A673 (cell line): Measurements from ENCODE around the gene SSTR4. TPM values are rescaled to one million over a fixed set of nuclear protein-coding genes. Genes with fewer than 3 reads are reported as not detected.

ENCODE experiments used
- BruUV-seq: library from RNA; stranded (reverse); fragments of 400-500 nt; replicated peaks from 2 replicates; lab custom pipeline; 2021; lab: Mats Ljungman, UMichigan
- CTCF ChIA-PET: fragments of 300-600 bp; sonication (Branson Sonifier 250); formaldehyde crosslinking; loops from one replicate; lab custom pipeline; 2022; ENCODE audit warnings: antibody characterized with exemption; lab: Charles Lee
- POLR2A ChIA-PET: fragments of 300-600 bp; sonication (Branson Sonifier 250); formaldehyde crosslinking; loops from one replicate; lab custom pipeline; 2022; ENCODE audit warnings: antibody characterized with exemption; ENCODE audit not compliant: low non-redundant PET; lab: Charles Lee
- DNase-seq: peaks from one replicate; pipeline ENCODE4 v3.0.0-alpha.2; 2015; ENCODE audit warnings: low spot score
- H3K27ac ChIP-seq: fragments of 200-600 bp; sonication (generic); 2 replicates; pipeline ENCODE4 v1.5.1; 2016; ENCODE audit warnings: mixed run types, low read depth, mild to moderate bottlenecking, mixed read lengths, antibody characterized with exemption, low read length; ENCODE audit not compliant: poor library complexity, severe bottlenecking
- H3K27me3 ChIP-seq: fragments of 200-600 bp; sonication (generic); replicated peaks from 2 replicates; pipeline ENCODE4 v1.6.1; 2017; ENCODE audit warnings: mixed run types, low read depth, mild to moderate bottlenecking, mixed read lengths, antibody characterized with exemption, low read length; ENCODE audit not compliant: insufficient read depth, poor library complexity
- H3K36me3 ChIP-seq: fragments of 200-600 bp; sonication (generic); 2 replicates; pipeline ENCODE4 v1.6.1; 2016; ENCODE audit warnings: mixed run types, mild to moderate bottlenecking, mixed read lengths, antibody characterized with exemption, low read length; ENCODE audit not compliant: insufficient read depth, poor library complexity, severe bottlenecking
- H3K4me1 ChIP-seq: fragments of 200-600 bp; sonication (generic); 2 replicates; pipeline ENCODE4 v1.6.1; 2017; ENCODE audit warnings: mixed run types, mild to moderate bottlenecking, mixed read lengths, antibody characterized with exemption, low read length; ENCODE audit not compliant: insufficient read depth, poor library complexity, severe bottlenecking
- H3K4me3 ChIP-seq: fragments of 200-600 bp; sonication (generic); 2 replicates; pipeline ENCODE4 v1.5.1; 2016; ENCODE audit warnings: low read depth, mixed run types, mild to moderate bottlenecking, mixed read lengths, low read length; ENCODE audit not compliant: poor library complexity, severe bottlenecking
- H3K9me3 ChIP-seq: fragments of 200-600 bp; sonication (generic); 2 replicates; pipeline ENCODE4 v1.6.1; 2016; ENCODE audit warnings: mixed run types, low read depth, mild to moderate bottlenecking, mixed read lengths, antibody characterized with exemption, low read length; ENCODE audit not compliant: poor library complexity, severe bottlenecking
- CTCF ChIP-seq: fragments of 300-800, 200-600 bp; sonication (generic); conservative IDR thresholded peaks from 2 replicates; pipeline ENCODE4 v1.5.1; 2017; ENCODE audit warnings: low read depth, mild to moderate bottlenecking, antibody characterized with exemption, low read length, moderate library complexity, mixed read lengths
- EZH2 ChIP-seq: fragments of 200-600 bp; sonication (generic); IDR thresholded peaks from 2 replicates; pipeline ENCODE4 v1.6.1; 2017; ENCODE audit warnings: borderline replicate concordance, low read depth, mild to moderate bottlenecking, mixed read lengths, antibody characterized with exemption, low read length; ENCODE audit not compliant: poor library complexity, severe bottlenecking
- intact Hi-C: fragments of 100-400 bp; cut with micrococcal nuclease; formaldehyde crosslinking; loops from one replicate; pipeline ENCODE4 v1.10.0; 2022; ENCODE audit not compliant: unreplicated experiment
- total RNA-seq: library from RNA; stranded (reverse); gene quantifications from 2 replicates; pipeline ENCODE4 v1.2.3, GENCODE V29; 2021

The SSTR4 gene
- total RNA-seq, 1 experiment from 2014 or later: not detected

- CTCF ChIA-PET: no interaction called here
- Histone ChIP-seq H3K4me3 (no peak overlapping the region), H3K36me3 (no peaks in the 10 kb centered on the region), H3K4me1 (no peaks in the 10 kb centered on the region), H3K9me3 (no peaks in the 10 kb centered on the region), H3K27ac (no peak overlapping the region), H3K27me3 (peaks cover 3% of the 10 kb centered on the region)
- POLR2A ChIA-PET: no interaction called here
- DNase-seq: no peak
- BruUV-seq: no TSS peak
- intact Hi-C loops: no loop called here
- TF ChIP-seq CTCF (no peak), EZH2 (no peak)
Measured at GRCh38 chr20:23003077-23003635, 32.0 kb upstream of the SSTR4 start.

GRCh38 chr20:23003881-23004460 is 31.1 kb upstream of the SSTR4 start:
- no peaks in the 10 kb centered on the region for H3K9me3 ChIP-seq
- no peak overlapping the region for H3K27ac ChIP-seq
- BruUV-seq: no TSS peak
- no peaks in the 10 kb centered on the region for H3K36me3 ChIP-seq
- POLR2A ChIA-PET: no interaction called here
- H3K4me3 ChIP-seq: no peak overlapping the region
- H3K27me3 ChIP-seq: peaks cover 3% of the 10 kb centered on the region
- no peak for DNase-seq
- no peaks in the 10 kb centered on the region for H3K4me1 ChIP-seq
- CTCF ChIA-PET: no interaction called here
- TF ChIP-seq EZH2 (no peak), CTCF (no peak)
- intact Hi-C loops: no loop called here

GRCh38 chr20:23005776-23006175 is 29.3 kb upstream of the SSTR4 start:
- Histone ChIP-seq H3K27me3 (peaks cover 3% of the 10 kb centered on the region), H3K4me1 (no peaks in the 10 kb centered on the region), H3K4me3 (no peak overlapping the region), H3K9me3 (no peaks in the 10 kb centered on the region), H3K36me3 (no peaks in the 10 kb centered on the region), H3K27ac (no peak overlapping the region)
- TF ChIP-seq CTCF: no peak
- TF ChIP-seq EZH2: no peak
- POLR2A ChIA-PET: no interaction called here
- BruUV-seq: no TSS peak
- no peak for DNase-seq
- CTCF ChIA-PET: no interaction called here
- intact Hi-C loops: no loop called here
